Astrocyte (in vitro differentiated cells and primary cell): Measurements from ENCODE around the gene ZNF556.

Experiments used
- EZH2 ChIP-seq: IDR thresholded peaks from 2 replicates; pipeline ENCODE4 v1.6.1; 2012; ENCODE audit warnings: mild to moderate bottlenecking, low read length, inconsistent platforms; ENCODE audit not compliant: insufficient read depth
- TF ChIP-seq, protein P1 (sequence below): IDR thresholded peaks from 2 replicates; pipeline ENCODE4 v1.5.1; 2011; ENCODE audit warnings: low read depth, mild to moderate bottlenecking, inconsistent platforms, low read length, moderate library complexity; ENCODE audit not compliant: insufficient read depth

DNA sequence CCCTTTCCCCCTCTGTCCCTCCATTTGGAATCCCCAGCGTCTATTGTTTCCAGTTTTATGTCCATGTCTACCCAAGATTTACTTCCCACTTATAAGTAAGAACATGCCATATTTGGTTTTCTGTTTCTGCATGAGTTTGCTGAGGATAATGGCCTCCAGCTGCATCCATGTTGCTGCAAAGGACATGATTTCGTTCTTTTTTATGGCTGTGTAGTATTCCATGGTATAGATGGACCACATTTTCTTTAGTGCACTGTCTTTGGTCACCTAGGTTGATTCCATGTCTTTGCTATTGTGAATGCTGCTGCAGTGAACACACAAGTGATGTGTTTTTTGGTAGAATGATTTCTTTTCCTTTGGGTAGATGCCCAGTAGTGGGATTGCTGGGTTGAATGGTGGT, 22.0 kb upstream of the ZNF556 start:
- TF ChIP-seq, protein P1, sequence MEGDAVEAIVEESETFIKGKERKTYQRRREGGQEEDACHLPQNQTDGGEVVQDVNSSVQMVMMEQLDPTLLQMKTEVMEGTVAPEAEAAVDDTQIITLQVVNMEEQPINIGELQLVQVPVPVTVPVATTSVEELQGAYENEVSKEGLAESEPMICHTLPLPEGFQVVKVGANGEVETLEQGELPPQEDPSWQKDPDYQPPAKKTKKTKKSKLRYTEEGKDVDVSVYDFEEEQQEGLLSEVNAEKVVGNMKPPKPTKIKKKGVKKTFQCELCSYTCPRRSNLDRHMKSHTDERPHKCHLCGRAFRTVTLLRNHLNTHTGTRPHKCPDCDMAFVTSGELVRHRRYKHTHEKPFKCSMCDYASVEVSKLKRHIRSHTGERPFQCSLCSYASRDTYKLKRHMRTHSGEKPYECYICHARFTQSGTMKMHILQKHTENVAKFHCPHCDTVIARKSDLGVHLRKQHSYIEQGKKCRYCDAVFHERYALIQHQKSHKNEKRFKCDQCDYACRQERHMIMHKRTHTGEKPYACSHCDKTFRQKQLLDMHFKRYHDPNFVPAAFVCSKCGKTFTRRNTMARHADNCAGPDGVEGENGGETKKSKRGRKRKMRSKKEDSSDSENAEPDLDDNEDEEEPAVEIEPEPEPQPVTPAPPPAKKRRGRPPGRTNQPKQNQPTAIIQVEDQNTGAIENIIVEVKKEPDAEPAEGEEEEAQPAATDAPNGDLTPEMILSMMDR: no peak
- TF ChIP-seq EZH2: no peak
